Midbrain (tissue), 1 donor: ENCODE measurements around the gene PUM1.

ENCODE experiments used
- DNase-seq: peaks from one replicate; lab custom pipeline; 2025; lab: John Stamatoyannopoulos, UW

Gene PUM1

GRCh38 chr1:30929944-30930525 lies 135.5 kb downstream of the PUM1 start:
- no peak for DNase-seq

- no peak for DNase-seq
These were observed 136.2 kb downstream of the PUM1 start for GRCh38 chr1:30929135-30929889.

DNA sequence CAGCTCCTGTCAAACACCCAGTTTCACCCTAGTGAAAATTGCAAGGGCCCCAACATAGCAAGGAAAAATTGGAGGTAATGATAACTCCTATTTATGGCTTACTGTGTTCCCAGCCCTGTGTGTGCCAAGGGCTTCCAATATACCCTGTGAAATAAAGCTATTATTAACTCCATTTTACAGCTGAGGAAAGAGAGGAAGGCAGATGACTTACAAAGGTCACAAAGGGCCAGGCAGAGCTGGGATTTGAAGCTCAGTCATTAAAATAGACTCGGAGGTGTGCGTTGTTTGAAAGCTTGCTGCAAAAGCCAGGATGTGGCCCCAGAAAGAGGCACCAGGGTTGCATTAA lies 136.8 kb downstream of the PUM1 start:
- DNase-seq = no peak

- DNase-seq = no peak
These were observed 137.3 kb downstream of the PUM1 start for GRCh38 chr1:30928171-30928570.

DNA sequence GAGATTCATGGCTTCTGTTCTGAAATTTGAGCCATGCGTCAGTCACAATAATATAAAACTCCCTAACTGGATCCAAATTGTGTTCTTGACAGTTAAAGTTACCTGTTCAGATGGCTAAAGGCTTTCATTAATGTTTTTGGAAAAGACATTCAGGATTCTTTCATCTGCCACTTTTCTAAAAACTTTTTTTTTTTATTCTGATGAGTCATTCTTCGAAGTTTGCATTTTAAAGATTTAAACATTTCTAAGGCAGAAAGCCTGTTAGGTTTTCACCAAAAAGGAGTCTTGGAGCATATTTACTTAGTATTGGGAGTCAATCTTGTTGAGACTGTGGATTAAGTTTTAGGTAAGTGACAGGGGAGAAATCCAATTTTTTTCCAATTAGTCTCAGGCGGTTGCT lies 138.1 kb downstream of the PUM1 start:
- DNase-seq = no peak

- DNase-seq = no peak
These were observed 141.9 kb downstream of the PUM1 start for GRCh38 chr1:30923597-30923996.

DNA sequence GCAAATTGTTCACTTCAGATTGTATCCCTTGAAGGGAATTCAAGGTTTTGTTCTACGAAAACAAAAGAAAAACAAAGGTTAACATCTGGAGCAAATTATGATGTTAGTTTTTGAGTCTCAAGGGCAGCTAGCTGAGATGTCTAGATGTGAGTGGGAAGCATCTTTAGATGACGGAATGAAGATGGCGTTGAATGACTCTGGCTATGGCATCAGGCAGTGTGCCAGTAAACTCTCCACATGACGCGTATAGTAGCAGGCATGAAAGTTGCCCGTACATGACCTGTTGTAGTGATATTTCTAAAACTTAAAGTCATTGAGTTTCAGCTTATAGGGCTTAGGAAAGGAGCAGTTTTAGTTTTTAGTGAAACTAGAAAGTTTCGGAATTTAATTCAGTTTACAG lies 144.7 kb downstream of the PUM1 start:
- DNase-seq = no peak

DNA sequence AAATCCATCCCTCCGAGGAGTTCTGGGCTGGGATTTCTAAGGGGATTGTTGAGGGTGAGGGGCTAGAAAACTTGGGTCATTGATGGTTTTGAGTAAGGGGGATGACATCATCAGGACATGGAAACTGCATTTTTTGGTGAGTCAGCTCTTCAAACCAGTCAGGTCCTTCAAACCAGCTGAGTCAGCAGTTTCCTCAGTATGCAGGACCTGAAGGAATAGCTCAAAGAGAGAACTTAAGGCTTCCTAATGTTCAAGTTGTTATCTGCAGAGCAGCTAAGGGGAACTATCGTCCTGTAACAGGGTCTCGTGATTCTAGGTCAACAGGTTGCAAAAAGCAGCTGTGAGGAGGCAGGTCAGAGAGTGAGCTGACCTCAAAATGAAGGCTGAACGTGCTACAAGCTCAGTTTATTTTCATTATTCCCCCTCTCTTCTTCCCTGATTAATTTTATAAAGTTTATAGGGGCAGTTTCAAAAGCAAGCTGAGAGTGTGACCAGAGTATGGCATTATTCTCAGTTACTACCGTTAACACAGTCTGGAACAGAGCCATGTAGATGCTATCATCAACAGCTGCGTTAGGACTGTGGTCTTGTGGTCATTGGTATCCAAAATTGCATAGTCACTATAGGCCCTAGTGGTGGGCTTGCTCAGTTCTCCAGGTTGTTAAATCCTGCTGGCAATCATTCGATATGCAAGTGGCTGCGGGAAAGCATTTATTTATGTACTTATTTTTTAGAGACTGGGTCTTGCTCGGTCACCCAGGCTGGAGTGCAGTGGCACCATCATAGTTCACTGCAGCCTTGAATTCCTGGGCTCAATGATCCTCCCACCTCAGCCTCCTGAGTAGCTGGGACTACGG lies 146.3 kb downstream of the PUM1 start:
- DNase-seq = no peak

DNA sequence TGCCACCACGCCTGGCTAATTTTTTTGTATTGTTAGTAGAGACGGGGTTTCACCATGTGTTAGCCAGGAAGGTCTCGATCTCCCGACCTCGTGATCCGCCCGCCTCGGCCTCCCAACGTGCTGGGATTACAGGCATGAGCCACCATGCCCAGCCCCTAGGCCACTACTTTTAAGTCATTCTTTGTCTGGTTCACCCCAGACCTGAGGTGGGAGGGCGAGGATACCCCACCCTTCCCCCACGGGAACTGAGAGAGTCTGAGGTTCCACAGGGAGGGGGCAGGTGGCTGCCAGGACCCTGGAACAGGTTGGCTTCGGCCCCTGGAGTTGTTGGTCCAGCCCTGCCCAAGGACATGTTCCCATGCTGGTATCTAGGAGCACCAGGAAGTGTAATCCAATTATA lies 149.2 kb downstream of the PUM1 start:
- DNase-seq = no peak

DNA sequence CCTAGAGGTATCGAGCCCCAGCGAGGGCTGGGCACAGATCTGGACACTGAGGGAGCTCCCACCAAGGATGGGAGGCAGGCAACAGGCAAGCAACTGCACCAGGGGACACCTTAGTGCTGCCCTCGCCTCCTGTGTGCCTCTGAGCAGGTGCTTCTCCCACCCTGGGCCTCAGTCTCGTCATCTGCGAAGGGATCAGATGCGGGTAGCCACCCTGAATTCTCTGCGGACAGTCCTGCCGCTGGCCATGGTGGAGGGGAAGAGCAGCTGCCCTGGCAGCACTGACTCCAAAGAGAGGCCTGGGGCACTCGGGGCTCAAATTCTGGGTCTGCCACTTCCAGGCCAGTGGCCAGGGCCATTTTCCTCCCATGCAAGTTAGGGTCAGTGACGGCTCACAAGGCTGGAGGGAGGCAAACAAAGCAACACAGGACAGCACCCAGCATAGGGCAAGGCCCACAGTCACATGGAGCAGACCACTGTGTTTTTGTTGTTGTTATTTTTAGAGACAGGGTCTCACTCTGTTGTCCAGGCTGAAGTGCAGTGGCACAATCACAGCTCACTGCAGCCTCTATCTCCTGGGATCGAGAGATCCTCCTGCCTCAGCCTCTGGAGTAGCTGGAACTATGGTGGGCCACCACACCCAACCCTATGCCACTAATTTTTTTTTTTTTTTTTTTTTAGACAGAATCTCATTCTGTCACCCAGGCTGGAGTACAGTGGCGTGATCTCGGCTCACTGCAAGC lies 149.9 kb downstream of the PUM1 start:
- DNase-seq = no peak

GRCh38 chr1:30914931-30915330 lies 150.6 kb downstream of the PUM1 start:
- no peak for DNase-seq

DNA sequence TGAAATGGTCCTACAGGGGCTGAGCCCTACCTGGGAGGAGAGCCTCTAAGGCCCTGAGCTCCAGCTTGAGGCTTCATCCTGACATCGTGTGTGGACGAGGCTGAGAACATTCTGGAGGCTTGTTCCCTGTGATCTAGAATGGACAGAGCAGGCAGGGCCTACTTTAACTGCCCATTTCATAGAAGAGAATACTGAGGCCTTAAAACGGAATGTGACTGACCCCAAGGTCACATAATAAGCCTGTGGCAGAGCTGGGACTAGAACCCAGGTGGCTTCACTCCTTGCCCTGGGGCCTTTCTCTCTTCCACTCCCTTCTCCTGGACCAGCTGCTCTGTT lies 151.0 kb downstream of the PUM1 start:
- DNase-seq = no peak

DNA sequence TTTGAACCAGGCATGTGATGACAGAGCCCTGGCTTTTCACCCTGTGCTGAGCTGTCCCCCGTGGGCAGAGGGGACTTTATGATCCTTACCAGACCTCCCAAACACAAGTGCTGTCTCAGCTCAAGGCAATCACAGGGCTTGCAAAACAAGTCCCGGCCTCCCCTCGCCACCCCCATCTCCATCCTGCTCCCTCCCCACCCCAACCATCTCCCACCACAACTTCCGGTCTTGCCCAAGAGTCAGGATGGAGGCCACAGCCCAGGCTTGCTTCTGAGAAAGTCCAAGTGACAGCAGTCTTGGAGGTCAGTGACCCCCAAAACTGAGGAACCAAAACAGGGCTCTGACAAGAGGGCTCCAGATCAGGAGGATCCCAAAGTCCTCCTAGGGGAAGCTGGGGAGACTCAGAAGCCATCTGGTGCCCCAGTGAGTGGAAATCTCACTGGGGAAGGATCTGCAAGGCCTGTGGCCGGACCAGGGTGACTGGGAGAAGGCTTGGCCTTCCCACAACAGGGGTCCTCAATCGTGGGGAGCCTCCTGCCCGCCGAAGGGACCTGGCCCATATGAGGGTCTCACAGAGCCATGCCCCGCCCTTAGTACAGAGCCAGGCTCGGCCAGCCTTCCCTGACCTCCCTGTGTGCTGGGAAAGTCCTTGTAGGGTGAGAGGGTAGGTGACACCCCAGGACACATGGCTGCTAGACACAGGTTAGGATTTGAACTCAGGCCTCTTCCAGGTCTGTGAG lies 152.4 kb downstream of the PUM1 start:
- DNase-seq = no peak

- no peak for DNase-seq
These were observed 153.3 kb downstream of the PUM1 start for GRCh38 chr1:30912224-30912623.

- DNase-seq = peak; percentile 86
These were observed 154.2 kb downstream of the PUM1 start for GRCh38 chr1:30911059-30911954.

GRCh38 chr1:30909365-30910068 lies 156.0 kb downstream of the PUM1 start:
- DNase-seq = no peak

GRCh38 chr1:30908696-30909364 lies 156.7 kb downstream of the PUM1 start, which contains the start of gene SDC3:
Gene SDC3, minus strand, starts transcription at chr1:30908758. Its CDS starts 172 bp downstream, at chr1:30908586.
- DNase-seq = peak; percentile 19

GRCh38 chr1:30908316-30908695 lies 157.2 kb downstream of the PUM1 start:
- DNase-seq = no peak
